HG03432 (cell line): ENCODE measurements around the gene NAB2.

Source experiments
- ATAC-seq: cut with Tn5 transposase; IDR thresholded peaks from one replicate; pipeline ENCODE4 v1.9.1; 2021; ENCODE audit warnings: mild to moderate bottlenecking, moderate library complexity; ENCODE audit not compliant: unreplicated experiment

The NAB2 gene

GRCh38 chr12:57131896-57132744 is 43.2 kb downstream of the NAB2 start:
- no peak for ATAC-seq

GRCh38 chr12:57133013-57133569 is 44.2 kb downstream of the NAB2 start:
- no peak for ATAC-seq

- ATAC-seq, result no peak
These were observed 45.0 kb downstream of the NAB2 start for GRCh38 chr12:57133916-57134315.

- no peak for ATAC-seq
These were observed 46.0 kb downstream of the NAB2 start for GRCh38 chr12:57134949-57135348.

- ATAC-seq, result no peak
These were observed 46.8 kb downstream of the NAB2 start for GRCh38 chr12:57135527-57136326.

- no peak for ATAC-seq
These were observed 49.8 kb downstream of the NAB2 start for GRCh38 chr12:57138526-57139272.

- no peak for ATAC-seq
These were observed 51.1 kb downstream of the NAB2 start for GRCh38 chr12:57139796-57140649.

GRCh38 chr12:57141249-57141648 is 52.3 kb downstream of the NAB2 start:
- no peak for ATAC-seq

- no peak for ATAC-seq
These were observed 53.2 kb downstream of the NAB2 start for GRCh38 chr12:57142121-57142520.

GRCh38 chr12:57142727-57143126 is 53.8 kb downstream of the NAB2 start:
- no peak for ATAC-seq

- no peak for ATAC-seq
These were observed 54.5 kb downstream of the NAB2 start for GRCh38 chr12:57143454-57143853.
